Stimulated activated CD4-positive, alpha-beta T cell treated with anti-CD3 and anti-CD28 coated beads, TNF-alpha, amount 100 ng/mL, for 24 hours (primary cell): Measurements from ENCODE around the gene BET1.
A peak's percentile ranks its signal among the peaks of the same experiment; 100 is the strongest.
"Not testable (repeated sequence)": the region's sequence is repeated elsewhere in the genome, so short reads cannot be mapped to it uniquely, and the experiment has no call there.

Source experiments
- DNase-seq, 3 experiments: peaks; one replicate each; pipeline ENCODE4 v3.0.0-alpha.2; 2020; ENCODE audit warnings: low read depth in 3 of 3

The BET1 gene, protein sequence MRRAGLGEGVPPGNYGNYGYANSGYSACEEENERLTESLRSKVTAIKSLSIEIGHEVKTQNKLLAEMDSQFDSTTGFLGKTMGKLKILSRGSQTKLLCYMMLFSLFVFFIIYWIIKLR

GRCh38 chr7:94004024-94004951 lies at the start of gene BET1:
Gene BET1 (minus strand): TSS chr7:94004355. CDS start chr7:94004216, 139 bp downstream.
- DNase-seq: peak; percentile 83 to 87 (median 87)

DNA sequence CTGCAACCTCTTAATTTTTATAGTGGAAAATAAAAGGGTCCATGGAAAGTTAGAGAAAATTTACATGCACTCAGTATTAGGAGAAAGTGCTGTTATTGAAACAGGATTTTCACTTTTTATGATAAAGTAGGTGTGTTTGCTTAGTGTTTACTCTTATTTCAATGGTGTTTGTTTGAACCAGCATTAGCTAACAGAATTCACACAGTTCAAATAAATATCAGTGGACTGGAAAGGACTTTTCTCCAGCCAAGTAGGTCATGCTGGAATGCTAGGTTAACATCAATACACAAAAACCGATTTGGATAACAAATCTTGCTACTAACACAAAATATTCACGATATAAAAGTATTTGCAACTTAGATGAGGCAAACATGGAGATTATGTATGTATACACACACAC lies 49.4 kb upstream of the BET1 start:
- no peak for DNase-seq

DNA sequence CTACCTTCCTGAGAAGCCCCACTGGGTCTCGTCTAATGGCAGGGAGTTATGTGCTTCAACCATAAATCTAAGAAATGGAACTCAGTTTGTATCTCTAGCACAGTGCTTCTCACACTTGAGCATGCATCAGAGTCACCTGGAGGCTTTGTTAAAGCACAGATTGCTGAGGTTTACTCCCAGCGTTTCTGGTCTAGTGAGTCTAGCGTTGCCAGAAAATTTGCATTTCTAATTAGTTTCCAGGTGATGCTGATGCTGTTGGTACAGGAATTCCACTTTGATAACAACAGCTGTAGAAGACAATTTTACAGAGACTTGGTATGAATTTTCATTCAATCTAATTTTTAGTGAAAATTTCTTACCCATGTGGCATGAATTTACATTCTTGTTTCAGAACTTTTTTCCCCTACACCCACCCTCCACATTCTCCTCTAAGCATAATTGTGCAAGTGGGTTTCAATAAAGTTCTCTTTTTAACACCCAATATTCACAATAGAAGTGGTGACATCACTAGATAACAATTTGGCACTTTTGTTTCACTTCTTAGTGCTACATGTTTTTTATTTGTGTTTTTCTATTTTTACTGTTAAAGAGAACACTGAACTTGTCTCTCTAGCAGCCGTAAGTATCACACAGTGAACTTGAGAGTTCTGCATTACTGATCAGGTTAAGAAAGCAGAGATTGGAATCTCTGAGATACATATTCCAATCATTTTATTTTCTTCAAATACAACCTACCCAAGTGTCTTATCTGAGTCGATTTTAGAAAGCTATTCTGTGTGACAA lies 48.4 kb upstream of the BET1 start:
- DNase-seq: no peak

GRCh38 chr7:94050046-94050445 lies 45.9 kb upstream of the BET1 start:
- no peak for DNase-seq

- DNase-seq: no peak
Measured at GRCh38 chr7:94049615-94050014, 45.5 kb upstream of the BET1 start.

DNA sequence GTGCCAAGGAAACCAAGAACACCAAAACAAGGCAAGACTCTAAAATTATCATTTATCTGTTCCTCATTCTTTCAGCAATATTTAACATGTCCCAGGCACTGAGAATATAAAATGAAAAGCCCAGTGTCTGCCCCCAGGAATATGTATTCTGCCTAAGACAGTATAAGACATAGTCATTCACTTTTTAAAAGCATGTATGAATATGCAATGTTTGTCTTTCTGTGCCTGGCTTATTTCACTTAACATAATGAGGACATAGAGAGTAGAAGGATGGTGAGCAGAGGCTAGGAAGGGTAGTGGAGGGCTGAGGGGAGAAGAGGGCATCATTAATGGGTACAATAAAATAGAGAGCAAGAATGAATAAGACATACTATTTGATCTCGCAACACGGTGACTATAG lies 44.6 kb upstream of the BET1 start:
- DNase-seq: no peak

DNA sequence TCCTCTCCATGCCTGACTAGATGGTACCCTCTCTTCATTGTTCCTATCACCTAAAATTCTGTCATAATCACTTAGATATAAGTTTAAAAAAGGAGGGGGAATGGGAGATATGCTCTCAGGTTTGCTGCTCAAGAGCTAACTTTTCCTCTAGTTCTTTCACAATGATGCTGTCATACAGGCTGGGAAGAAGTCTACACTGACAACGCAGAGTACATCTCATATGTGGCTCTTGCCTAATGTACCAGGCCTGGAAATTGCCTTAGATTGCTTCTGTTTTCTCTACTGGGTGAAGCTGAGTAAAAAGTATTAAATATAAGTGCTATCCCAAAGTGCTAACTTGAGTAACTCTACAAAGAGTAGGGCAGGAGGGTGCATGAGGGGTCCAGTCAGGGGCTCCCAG lies 43.8 kb upstream of the BET1 start:
- DNase-seq: no peak

DNA sequence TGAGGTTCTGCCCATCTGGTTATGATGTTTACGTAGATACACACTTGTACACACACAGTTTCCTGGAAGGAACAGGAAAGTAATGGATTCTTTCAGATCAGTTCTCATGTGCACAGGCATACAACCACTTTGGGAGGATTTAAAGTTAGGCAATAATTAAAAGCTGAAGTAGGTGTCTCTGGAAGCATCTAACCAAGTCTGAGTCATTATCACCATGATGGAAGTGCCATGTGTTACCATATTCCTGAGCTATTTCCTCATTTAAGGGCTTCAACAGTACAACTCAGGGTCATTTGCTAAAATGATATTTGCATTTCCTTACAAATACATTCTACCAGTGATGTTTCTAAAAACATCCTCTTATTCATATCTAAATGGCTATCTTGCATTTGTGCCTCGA lies 41.4 kb upstream of the BET1 start:
- DNase-seq: no peak

DNA sequence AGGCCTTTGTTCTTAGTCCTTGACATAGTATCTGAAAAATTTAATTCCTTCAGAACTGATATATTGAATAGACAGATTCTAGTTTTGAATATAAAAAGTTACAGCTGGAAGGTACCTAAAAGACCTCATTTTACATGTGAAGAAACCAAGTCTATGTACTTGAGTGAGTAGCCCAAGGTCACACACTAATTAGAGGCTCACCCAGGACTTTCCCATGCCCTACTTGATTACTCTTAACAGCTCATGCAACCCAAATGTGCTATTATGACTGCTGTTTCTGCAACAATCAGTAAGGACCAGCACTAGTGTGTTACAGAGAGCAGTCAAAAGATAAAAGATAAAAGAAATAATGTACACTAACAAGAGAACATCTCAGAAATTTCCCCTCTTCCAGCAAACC lies 40.7 kb upstream of the BET1 start:
- no peak for DNase-seq

DNA sequence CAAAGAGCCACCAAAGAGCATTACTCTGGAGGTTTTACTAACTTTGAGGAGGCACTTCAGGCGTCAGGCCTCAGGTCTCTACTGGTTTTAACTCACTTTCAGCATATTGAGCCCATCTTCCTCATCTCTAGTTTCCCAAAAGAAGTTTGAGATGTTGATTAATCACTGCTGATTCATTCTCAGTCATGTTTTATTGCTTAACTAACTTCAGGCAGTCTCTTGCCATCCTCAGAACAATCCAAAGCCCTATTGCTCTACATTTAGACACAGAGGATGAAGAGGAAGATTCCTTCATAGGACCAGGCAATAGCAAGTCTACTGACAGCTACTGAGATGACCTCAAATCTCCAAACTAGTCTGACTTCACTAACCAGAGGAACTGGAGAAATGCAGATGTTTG lies 39.1 kb upstream of the BET1 start:
- no peak for DNase-seq

DNA sequence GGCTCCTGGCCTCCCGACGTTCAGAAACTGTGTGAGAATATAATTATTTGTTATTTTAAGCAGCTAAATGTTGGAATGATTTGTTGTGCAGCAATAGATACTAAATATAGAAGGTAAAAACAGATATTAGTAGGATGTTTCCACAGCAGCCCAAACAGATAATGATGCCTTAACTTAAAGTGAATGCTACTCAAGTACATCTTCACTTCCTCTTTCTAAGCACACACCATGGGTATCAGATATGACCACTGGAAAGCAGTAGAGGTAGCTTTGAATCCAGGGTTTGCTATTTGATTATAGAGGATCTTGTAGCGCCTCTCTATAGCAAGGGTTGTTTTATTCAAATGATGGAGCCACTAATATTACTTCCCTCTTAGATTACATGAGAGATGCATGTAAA lies 38.2 kb upstream of the BET1 start:
- DNase-seq: no peak

- DNase-seq: no peak
Measured at GRCh38 chr7:94041529-94041928, 37.4 kb upstream of the BET1 start.

- DNase-seq: no peak
Measured at GRCh38 chr7:94040254-94040653, 36.1 kb upstream of the BET1 start.

GRCh38 chr7:94039368-94040035 lies 35.3 kb upstream of the BET1 start:
- DNase-seq: no peak

- no peak for DNase-seq
Measured at GRCh38 chr7:94031865-94032264, 27.7 kb upstream of the BET1 start.

GRCh38 chr7:94030634-94031033 lies 26.5 kb upstream of the BET1 start:
- DNase-seq: no peak

DNA sequence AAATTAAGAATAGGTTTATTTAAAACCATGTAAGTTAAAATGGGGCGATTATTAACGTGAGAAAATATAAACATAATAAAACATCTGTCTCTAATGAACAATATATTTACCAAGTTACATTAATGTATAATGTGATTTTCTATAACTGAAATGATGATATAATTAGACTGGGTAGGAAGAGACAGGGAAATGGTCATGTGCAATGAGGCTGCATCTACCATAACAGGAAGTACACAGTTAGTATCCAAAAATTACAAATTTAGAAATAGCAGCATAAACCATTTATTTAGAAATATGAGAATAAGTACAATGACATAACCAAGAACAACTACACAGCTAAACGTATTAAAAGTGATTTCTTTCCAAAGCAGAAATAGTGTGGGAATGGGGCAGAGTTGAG lies 25.8 kb upstream of the BET1 start:
- DNase-seq: no peak

- no peak for DNase-seq
Measured at GRCh38 chr7:94028768-94029167, 24.6 kb upstream of the BET1 start.

DNA sequence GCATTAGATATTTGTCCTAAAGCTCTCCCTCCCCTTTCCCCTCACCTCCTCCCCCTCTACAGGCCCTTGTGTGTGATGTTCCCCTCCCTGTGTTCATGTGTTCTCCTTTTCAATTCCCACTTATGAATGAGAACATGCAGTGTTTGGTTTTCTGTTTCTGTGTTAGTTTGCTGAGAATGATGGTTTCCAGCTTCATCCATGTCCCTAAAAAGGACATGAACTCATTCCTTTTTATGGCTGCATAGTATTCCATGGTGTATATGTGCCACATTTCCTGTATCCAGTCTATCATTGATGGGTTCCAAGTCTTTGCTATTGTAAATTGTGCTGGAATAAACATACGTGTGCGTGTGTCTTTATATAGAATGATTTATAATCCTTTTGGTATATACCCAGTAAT lies 22.5 kb upstream of the BET1 start:
- DNase-seq: not testable (repeated sequence)

DNA sequence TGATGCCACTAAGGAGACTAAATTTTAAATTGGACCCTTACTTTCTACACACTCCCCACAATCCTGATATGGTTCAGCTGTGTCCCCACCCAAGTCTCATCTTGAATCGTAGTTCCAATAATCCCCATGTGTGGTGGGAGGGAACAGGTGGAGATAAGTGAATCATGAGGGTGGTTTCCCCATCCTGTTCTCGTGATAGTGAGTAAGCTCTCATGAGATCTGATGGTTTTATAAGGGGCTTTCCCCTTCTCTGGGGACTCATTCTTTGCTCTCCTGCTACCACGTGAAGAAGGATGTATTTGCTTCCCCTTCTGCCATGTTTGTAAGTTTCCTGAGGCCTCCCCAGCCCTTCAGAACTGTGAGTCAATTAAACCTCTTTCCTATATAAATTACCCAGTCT lies 18.4 kb upstream of the BET1 start:
- DNase-seq: peak in 1 of 3 experiments; percentile 5

GRCh38 chr7:94016786-94017185 lies 12.6 kb upstream of the BET1 start:
- no peak for DNase-seq

DNA sequence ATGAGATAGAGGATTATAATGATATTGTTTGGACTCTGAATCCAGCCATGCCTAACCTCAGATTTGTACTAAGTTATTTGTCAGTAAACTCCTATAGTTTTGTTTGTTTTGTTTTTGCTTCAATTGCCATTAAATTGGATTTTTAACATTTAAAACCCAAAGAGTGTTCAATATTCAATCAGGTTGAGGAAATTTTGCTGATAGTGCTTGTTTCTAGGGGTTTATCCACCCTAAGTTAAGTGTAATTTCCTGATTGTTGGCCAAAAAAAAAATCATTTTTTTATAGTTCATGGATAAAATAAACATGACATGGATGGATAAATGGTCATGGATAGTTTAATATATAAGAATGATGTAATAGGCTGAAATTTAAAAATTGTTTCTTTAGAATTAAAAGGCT lies 11.4 kb upstream of the BET1 start:
- DNase-seq: no peak
